ENCODE results near the gene LIMS2. TPM values are rescaled to one million over a fixed set of nuclear protein-coding genes. Genes with fewer than 3 reads are reported as not detected.
A peak's percentile ranks its signal among the peaks of the same experiment; 100 is the strongest.

Gene LIMS2
- total RNA-seq, 6 experiments from 2014 or later, result 6.6 to 37.7 (median 19.5) TPM

DNA sequence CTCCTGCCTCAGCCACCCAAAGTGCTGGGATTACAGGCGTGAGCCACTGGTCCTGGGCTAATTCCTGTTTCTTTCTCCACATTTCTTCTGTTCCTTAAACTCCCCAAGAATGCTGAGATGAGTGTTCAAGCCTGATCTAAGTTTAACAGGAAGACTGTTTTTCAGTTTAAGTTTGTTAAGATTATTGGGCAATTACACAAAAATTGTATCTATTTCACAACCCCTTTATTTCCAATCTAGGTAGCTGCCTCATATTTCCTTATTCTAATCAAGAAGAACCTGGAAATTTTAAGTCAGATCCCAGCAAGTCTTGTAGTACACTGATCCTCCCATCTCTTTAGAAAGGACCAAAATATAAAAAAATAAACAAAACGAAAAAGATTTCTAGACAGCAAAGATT, 37.7 kb upstream of the LIMS2 start:
- no peak for DNase-seq
- intact Hi-C loops (cut with DNase I), result no loop called here
- Histone ChIP-seq H3K36me3 (peaks cover 0 to 15% (median 6%) of the 10 kb centered on the region in 4 donors), H3K27me3 (no peaks in the 10 kb centered on the region), H3K27ac (no peak overlapping the region), H3K4me1 (no peaks in the 10 kb centered on the region), H3K9me3 (no peaks in the 10 kb centered on the region), H3K4me3 (no peak overlapping the region)
- 77% methylated on average over 2 of the region's 2 CpGs for WGBS (ENCODE audit: insufficient coverage, low coverage, low lambda C conversion rate, missing lambda C conversion rate)
- TF ChIP-seq, protein P1, sequence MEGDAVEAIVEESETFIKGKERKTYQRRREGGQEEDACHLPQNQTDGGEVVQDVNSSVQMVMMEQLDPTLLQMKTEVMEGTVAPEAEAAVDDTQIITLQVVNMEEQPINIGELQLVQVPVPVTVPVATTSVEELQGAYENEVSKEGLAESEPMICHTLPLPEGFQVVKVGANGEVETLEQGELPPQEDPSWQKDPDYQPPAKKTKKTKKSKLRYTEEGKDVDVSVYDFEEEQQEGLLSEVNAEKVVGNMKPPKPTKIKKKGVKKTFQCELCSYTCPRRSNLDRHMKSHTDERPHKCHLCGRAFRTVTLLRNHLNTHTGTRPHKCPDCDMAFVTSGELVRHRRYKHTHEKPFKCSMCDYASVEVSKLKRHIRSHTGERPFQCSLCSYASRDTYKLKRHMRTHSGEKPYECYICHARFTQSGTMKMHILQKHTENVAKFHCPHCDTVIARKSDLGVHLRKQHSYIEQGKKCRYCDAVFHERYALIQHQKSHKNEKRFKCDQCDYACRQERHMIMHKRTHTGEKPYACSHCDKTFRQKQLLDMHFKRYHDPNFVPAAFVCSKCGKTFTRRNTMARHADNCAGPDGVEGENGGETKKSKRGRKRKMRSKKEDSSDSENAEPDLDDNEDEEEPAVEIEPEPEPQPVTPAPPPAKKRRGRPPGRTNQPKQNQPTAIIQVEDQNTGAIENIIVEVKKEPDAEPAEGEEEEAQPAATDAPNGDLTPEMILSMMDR (IDR thresholded peaks at IDR 0.05), result no peak
- TF ChIP-seq POLR2A (IDR thresholded peaks at IDR 0.05), result no peak
- no peak for ATAC-seq

DNA sequence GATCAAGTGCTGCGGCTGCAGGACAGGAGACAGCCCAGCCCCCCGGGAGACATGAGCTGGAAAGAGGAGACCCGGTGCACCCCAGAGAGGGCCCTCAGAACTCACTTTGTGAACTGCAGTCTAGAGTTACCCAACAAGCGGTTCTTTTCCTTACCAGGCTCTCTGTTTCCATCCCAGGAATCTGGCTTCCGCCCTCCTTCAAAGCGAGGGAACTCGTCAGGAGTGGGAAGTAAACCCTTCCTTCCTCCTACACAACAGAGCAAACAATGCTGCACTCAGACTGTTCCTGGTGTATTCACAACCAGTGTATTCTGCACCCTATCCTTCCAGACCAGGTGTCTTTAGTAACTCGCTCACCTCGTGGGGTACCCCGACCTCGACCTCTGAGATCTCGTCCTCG, 34.0 kb upstream of the LIMS2 start:
- no peak for ATAC-seq
- peaks cover 0 to 34% (median 12%) of the 10 kb centered on the region in 4 donors for H3K4me1 ChIP-seq
- no peak overlapping the region for H3K4me3 ChIP-seq
- no peak for DNase-seq
- no peak overlapping the region for H3K27ac ChIP-seq
- 86% methylated on average over 9 of the region's 13 CpGs for WGBS (ENCODE audit: insufficient coverage, low coverage, low lambda C conversion rate, missing lambda C conversion rate)
- intact Hi-C loops (cut with DNase I), result no loop called here
- TF ChIP-seq, protein P1 (IDR thresholded peaks at IDR 0.05), result no peak
- no peak for TF ChIP-seq POLR2A (IDR thresholded peaks at IDR 0.05)
- no peaks in the 10 kb centered on the region for H3K9me3 ChIP-seq
- peaks cover 0 to 15% (median 6%) of the 10 kb centered on the region in 4 donors for H3K36me3 ChIP-seq
- no peaks in the 10 kb centered on the region for H3K27me3 ChIP-seq

DNA sequence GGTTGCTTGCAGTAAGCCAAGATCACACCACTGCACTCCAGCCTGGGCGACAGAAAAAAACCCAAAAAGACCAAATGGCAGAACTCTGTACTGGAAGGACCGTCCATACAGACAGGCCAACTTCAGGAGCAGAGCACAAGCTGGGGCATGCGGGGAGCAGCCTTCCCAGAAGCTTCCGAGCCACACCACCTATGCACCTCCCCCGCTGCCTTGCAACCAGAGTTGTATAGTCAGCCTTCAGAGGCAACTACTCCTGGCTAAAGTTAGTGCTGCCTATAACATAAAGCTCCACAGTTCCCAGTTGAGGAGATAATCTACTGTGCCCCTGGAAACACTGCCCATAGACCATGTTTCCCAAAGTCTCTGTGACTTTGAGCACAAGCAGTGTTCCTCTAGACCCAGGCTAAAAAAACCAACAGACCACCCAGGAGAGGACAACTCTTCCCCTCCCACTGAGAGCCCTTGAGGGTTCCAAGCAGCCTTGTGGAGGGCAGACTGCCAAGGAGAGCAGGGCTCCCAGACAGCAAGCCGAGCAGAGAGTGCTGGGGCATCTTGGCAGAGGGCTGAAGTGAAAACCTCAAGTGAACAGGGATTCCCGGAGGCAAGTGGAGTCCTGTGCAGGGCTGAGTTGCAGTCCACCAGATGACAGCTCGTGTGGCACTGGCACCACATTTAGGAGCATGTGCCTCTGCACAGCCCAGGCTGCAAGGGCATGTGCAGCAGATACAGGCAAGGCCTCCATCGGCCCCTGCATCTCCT, 32.7 kb upstream of the LIMS2 start:
- intact Hi-C loops (cut with DNase I), result no loop called here
- no peak for ATAC-seq

DNA sequence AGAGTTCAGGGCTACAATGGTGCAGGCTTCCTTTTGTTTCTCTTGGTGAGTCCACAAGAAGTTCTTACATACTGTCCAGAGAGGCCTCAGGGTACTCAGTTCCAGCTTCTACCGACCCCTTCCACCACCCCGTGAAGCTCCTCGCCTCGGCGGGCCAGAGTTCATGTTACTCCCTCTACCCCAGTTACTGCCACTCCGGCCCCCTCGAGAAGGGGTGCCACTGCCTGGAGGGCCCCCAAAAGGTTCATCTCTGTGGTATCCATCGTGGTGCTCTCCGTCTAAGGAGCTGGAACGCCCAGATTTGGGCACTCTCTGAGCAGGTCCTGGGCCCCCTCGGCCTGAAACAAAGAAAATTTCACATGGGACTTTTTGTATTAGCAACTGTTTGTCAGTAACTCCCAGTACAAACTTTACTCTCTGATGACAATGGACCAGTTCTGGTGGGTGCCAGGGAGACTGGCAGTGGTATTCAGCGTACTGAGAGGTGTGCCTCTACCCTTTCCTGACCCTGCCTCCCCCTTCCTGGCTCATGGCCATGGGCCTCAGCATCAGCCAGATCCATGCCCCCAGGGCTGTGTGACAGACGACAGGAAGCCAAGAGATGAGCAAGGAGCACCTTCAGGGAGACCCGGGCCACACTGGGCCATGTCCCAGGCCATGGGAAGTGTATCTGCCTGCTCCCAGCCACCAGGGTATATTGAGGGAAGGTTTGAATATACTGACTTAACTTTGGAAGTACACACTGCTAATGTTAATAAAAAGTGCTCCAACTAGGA, 31.1 kb upstream of the LIMS2 start:
- H3K27ac ChIP-seq, result peak overlapping the region in 2 of 3 donors; percentile 49 to 74
- H3K9me3 ChIP-seq, result no peaks in the 10 kb centered on the region
- peaks cover 0 to 15% (median 6%) of the 10 kb centered on the region in 4 donors for H3K36me3 ChIP-seq
- no peaks in the 10 kb centered on the region for H3K27me3 ChIP-seq
- H3K4me3 ChIP-seq, result no peak overlapping the region
- ATAC-seq, result no peak
- 94% methylated on average over 12 of the region's 14 CpGs for WGBS (ENCODE audit: insufficient coverage, low coverage, low lambda C conversion rate, missing lambda C conversion rate)
- H3K4me1 ChIP-seq, result peaks cover 0 to 57% (median 24%) of the 10 kb centered on the region in 4 donors
- no peak for DNase-seq
- intact Hi-C loops (cut with DNase I), result no loop called here
- no peak for TF ChIP-seq POLR2A (IDR thresholded peaks at IDR 0.05)
- TF ChIP-seq, protein P1 (IDR thresholded peaks at IDR 0.05), result no peak

More for the DNA sequence above, 32.7 kb upstream of the LIMS2 start:
- Histone ChIP-seq H3K36me3 (peaks cover 0 to 15% (median 6%) of the 10 kb centered on the region in 4 donors), H3K9me3 (no peaks in the 10 kb centered on the region), H3K4me3 (no peak overlapping the region), H3K27ac (no peak overlapping the region), H3K4me1 (peaks cover 0 to 47% (median 18%) of the 10 kb centered on the region in 4 donors), H3K27me3 (no peaks in the 10 kb centered on the region)
- TF ChIP-seq, protein P1 (IDR thresholded peaks at IDR 0.05), result no peak
- TF ChIP-seq POLR2A (IDR thresholded peaks at IDR 0.05), result no peak
- DNase-seq, result no peak
- WGBS (ENCODE audit: insufficient coverage, low coverage, low lambda C conversion rate, missing lambda C conversion rate), result 100% methylated on average over 4 of the region's 9 CpGs

Data from right lobe of liver (tissue), 6 donors.